Daoy (cell line): ENCODE measurements around the gene FRMD5. TPM values are rescaled to one million over a fixed set of nuclear protein-coding genes. Genes with fewer than 3 reads are reported as not detected.

Experiments
- DNase-seq: peaks from one replicate; pipeline ENCODE4 v3.0.0-alpha.2; 2015; ENCODE audit warnings: low read depth
- total RNA-seq: library from RNA; depleted of rRNA; stranded (reverse); fragments of >200 nt; shearing (Covaris generic); gene quantifications from 2 replicates; pipeline ENCODE4 v1.2.3, GENCODE V29; 2014

Gene FRMD5
- total RNA-seq, 1 experiment from 2014 or later: 8.7 TPM

DNA sequence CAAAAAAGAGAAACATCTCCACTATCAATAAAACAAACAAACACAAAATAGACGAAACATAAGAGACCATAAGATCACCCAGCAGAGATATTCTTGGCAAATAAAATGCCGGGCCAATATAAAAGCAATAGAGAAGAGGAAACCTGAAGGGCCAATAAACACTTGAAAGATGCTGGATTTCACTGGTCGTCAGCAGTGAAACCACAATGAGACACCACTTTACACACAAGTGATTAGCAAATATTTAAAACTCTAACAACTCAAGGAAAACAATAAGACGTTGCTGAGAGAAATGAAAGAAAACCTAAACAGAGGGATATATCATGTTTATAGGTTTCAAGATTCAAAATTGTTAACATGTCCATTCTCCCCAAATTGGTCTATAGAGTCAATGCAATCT lies 219.7 kb downstream of the FRMD5 start:
- no peak for DNase-seq

DNA sequence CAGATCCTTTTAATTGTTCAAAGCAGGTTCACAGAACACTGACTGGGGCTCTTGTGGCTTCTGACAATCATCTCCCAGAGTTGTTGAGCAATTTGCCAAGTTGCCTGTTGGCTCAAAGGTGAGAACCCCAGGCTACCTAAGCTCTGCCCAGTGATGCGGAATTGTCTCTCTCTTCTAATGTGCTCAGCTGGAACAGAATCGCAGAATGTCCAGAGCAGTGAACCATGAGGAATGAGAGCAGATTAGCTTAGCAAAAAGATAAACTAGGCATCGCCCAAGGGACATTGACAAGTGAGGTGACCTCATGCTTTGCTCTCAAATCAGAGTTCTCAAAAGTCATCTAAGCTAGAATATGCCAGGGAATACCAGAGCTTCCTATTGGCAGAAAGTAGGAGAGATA lies 220.2 kb downstream of the FRMD5 start:
- no peak for DNase-seq

GRCh38 chr15:43969802-43970375 lies 225.2 kb downstream of the FRMD5 start:
- DNase-seq: no peak

DNA sequence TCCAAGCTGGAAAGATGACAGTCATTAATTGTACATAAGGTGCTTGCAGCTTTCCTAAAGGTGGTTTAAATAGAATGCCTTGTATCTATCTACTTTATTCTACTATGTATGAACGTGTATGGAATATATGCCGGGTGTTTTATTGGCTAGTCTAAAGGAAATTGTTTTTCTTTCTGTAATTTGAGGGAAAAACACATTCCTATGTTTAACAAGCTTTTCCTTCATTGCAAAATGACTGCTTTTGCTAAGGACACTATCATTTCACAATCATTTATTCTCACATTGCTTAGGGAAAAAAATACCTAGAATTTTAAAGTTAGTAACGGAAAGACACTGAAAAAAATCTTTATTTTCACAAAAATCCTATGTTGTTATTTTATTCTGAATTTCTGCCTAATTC lies 226.5 kb downstream of the FRMD5 start:
- DNase-seq: no peak

DNA sequence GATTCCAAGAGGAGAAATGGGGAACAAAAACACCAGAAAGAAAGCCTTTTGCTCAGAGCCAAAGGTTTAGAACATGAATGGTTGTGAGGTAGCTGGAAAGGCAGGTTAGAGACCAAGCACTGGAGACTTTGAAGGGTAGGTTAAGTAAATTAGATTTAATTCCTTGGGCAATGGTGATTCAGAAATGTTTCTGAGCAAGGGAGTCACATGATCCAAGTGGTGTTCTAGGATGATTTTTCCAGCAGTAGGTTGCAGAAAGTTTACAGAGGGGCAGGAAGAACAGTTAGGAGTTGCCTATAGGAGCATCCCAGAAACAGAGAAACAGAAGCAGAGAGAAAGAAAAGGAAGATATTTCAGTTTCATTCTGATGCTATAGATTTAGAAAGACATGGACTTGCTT lies 228.4 kb downstream of the FRMD5 start:
- DNase-seq: no peak

- peak; percentile 15 for DNase-seq
Measured at GRCh38 chr15:43958861-43959330, 236.2 kb downstream of the FRMD5 start.

DNA sequence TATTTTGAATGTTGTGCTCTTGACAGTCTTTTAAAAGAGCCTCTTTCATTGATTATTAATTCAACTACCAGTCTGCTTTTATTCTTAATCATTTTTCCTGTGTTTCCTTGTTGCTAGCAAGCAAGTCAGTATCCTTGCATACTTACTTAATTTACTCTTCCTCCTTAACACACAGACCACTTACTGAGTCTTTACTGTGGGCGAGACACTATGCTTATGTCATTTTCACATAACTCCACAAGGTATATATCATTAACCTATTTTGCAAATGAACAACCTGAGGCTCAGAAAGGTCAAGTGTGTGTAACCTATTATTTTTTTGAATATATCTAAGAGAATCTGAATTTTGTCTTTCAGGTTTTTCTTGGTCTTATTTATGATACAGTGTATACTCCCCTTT lies 237.3 kb downstream of the FRMD5 start:
- no peak for DNase-seq

DNA sequence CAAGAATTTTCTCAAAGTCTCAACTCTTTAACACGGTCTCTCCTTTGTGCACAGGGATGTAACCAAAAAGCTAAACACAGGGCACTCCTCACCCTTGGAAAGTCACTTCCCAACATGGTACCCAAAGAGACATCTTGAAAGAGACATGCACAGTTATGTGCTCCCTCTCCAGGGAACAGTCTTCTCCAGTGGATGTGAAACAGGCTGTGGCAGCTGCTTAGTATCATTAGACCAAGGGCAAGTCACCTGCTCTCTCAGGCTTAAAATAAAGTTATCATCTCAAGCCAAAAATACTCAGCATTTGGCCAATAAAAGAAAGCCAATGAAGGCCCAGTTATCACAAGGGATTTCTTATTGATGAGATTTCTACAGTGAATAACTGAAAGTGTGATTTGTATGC lies 239.9 kb downstream of the FRMD5 start:
- no peak for DNase-seq

DNA sequence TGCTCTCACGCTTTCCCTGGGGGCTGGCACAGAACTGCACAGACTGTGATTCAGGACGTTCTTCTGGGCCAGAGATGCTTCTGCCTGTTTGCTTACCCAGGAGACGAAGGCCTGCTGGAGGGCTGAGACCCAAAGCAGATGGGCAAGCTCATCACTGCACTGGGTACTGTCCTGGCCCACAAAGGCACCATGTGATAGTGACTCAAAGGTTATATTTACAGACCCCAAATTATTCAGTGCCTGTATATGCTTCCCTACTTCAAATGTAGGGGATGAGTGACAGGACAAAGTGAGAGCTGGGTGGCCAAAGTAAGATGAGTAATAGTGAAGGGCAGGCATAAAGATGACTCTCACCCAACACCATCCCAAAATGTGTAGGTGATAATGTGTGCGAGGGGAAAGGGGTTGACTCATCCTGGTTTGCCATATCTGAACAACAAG lies 240.9 kb downstream of the FRMD5 start:
- DNase-seq: peak; percentile 26

- DNase-seq: no peak
Measured at GRCh38 chr15:43953402-43953801, 241.7 kb downstream of the FRMD5 start.

DNA sequence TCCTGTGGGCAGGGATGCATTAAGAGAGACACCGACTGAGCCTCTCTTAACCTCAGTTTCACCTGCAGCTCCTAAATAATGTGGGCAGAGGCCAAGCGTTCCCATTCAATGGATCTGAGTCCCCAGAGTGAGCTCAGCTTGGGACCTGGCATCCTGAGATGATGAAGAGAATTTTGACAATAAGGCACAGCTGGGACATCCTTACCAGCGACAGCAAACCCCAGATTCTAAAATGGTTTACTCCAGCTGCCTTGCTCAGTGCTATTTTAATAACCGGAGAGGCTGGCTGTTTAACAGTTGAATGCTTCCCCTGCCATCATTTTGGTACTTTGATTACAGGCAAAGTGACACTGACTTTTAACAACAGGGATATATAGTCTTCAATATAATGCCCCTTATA lies 244.5 kb downstream of the FRMD5 start:
- no peak for DNase-seq

DNA sequence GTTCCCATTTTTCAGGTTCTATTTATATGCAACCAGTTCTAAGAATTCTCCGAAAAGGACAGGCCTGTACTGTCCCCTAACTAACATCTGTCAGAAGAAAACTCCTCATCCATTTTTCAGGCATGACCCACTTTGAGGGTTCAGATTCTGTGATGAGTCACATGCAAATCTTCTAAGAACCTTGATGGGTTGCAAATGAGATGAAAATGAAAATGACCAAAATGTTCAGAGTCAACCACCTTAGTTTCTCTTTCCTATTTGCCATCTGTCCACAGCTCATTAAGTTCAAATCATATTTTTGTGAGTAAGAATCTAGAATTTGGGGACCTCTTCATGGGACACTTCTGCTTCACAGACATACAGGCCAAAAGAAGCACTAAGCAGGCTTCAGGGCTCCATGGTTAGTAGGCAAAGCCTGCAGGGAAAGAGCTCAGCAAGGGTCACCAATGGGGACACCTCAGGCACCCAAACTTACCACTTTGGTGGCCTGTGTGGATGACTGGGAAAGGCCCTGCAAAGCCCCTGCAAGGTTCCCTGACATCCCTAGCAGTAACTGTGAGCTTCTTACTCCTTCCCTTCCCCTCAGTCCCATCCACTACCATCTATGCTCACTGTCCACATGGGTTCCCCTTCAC lies 246.3 kb downstream of the FRMD5 start:
- DNase-seq: no peak

DNA sequence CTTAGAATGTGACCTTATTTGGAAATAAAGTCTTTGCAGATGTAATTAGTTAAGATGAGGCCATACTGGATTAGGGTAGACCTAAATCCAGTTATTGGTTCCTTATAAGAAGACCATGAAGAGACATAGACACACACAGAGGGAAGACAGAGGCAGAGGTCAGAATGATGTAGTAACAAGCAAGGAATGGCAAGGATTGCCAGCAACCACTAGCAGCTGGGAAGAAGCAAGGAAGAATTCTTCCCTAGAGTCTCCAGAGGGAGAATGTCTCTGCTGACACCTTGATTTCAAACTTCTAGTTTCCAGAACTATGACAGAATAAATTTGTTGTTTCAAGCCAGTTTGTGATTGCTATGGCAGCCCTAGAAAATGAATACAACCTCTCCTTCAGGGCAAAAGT lies 251.6 kb downstream of the FRMD5 start:
- no peak for DNase-seq

DNA sequence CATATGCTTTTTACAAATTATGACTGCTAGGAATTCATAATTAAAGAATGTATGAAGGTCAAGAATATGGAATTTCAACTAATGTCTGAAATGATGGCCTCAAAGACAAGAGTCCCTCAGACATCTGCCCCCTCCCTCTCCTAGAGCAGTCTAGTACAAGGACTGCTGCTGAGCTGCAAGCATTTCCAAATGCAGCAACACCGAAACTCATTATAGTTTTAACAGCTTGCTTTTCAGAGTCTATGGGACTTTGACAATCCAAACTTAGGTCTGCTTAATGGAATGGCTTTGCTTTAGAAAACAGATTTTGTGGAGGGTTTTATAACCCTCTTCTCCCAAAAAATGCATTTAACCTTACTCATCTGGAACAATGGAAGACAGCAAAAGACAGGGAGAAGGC lies 252.9 kb downstream of the FRMD5 start:
- no peak for DNase-seq

- no peak for DNase-seq
Measured at GRCh38 chr15:43941555-43941954, 253.5 kb downstream of the FRMD5 start.

- no peak for DNase-seq
Measured at GRCh38 chr15:43941071-43941470, 254.0 kb downstream of the FRMD5 start.

DNA sequence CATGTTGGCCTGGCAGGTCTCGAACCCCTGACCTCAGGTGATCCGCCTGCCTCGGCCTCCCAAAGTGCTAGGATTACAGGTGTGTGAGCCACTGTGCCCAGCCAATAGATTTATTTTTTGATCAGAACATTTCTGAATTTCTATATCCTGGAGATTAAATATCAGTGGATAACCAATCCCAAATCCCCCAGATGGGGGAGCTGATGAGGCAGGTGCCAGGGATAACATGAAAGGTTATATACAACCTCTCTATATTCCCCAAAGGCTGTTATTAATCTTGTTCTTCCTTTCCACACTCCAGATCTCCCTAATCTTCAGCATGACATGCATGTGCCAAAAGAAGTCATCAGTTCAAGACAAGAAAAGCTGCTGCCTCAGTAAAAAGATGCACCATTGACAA lies 256.0 kb downstream of the FRMD5 start:
- no peak for DNase-seq

DNA sequence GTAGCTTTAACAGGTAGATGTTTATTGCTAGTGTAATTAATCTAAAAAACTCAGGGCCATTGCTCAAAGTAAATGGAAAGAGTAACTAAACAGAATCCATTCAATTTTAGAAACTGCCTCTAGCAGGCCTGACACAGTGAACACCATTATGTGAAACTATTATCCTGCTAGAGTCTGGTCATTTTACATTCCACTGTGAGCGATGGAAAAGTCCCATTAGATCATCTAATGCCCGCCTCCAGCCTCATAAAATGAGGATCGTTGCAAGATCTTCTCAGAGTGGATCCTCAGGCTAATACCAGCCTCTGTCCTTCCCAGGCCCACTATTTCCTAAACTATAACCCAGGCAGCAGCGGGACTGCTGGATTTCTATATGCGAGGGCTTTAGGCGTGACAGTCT lies 260.6 kb downstream of the FRMD5 start:
- DNase-seq: peak; percentile 29

DNA sequence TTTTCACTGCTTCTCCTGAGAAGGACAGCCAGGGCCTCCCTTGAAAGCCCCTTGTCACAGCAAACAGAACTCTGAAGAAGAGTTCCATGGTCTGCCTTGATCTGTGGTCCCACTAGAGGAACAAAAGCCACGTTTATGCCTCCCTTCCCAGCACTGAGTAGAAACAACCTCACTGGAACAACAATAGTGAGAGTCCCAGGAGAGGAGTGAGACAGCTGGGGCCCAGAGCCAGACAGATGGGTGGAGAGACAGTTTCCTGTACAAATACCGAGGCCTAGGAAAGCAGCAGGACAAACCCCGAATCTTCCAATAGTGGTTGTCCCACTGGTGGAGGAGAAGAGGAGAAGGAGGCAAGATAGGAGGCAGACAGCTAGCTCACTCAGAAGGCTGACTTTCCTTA lies 262.2 kb downstream of the FRMD5 start:
- DNase-seq: no peak

- no peak for DNase-seq
Measured at GRCh38 chr15:43931790-43932435, 263.2 kb downstream of the FRMD5 start.

DNA sequence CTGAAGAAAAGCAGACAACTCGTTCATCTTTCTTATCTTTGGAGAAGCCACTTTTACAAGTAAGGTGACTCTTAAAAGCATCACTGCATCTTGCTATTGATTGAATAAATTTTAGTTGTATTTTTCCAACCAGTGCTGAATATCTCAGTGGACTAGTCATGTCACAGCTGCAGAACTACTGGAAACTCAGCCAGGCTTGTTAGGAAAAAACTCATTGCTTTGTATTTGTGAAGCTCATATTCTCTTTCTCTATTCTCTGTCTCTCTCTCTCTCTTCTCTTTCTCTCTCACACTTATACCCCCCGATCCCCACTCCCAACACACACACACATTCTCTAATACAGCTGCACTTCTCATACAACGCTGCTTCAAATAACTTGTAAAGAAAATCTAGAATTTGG lies 264.0 kb downstream of the FRMD5 start:
- DNase-seq: no peak

DNA sequence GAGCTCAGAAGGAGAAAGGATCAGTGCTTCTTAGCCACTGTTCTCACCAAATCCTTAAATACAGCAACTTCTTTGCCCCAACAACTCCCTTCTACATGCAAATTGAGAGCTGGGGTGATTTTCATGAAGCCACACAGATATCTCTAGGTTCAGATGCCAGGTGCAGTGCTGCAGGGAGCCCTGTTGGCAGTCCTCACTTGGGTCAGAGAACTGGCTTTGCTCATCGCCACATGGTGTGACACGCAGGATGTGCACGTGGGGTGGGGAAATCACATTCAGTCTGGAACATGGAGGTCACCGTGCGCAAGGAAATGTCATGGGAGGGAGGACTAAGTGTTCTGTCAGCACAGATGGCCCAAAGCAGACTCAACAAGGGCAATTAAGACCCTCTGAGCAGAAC lies 264.5 kb downstream of the FRMD5 start:
- DNase-seq: no peak

- no peak for DNase-seq
Measured at GRCh38 chr15:43930079-43930478, 265.0 kb downstream of the FRMD5 start.
